HG03135 (cell line): ENCODE results near the gene ACE.

Experiments
- ATAC-seq: cut with Tn5 transposase; IDR thresholded peaks from one replicate; pipeline ENCODE4 v1.9.1; 2021; ENCODE audit warnings: mild to moderate bottlenecking, moderate library complexity; ENCODE audit not compliant: unreplicated experiment

The ACE gene

DNA sequence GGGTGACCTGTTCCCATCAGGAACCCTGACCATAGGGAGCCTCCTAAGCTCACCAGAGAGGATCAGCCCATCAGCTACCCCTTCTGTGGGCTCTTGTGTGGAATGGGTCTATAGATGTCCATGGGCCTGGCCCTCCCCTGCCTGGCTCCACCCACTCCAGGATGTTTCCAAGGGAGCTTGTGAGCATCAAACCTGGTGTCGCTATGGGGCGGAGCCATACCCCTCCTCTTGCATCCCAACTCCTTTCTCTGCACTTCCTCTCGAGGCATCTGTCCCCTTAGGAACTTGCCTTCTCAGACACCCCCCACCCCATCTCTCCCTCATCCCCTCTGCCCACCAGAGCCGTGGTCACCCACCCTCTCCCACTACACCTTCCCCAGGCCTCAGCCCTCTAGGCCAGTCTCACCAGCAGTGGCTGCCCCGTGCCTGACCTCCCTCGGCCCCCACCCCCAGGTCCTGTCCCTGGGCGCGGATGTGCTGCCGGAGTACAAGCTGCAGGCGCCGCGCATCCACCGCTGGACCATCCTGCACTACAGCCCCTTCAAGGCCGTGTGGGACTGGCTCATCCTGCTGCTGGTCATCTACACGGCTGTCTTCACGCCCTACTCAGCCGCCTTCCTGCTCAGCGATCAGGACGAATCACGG, 56.7 kb downstream of the ACE start:
- no peak for ATAC-seq

DNA sequence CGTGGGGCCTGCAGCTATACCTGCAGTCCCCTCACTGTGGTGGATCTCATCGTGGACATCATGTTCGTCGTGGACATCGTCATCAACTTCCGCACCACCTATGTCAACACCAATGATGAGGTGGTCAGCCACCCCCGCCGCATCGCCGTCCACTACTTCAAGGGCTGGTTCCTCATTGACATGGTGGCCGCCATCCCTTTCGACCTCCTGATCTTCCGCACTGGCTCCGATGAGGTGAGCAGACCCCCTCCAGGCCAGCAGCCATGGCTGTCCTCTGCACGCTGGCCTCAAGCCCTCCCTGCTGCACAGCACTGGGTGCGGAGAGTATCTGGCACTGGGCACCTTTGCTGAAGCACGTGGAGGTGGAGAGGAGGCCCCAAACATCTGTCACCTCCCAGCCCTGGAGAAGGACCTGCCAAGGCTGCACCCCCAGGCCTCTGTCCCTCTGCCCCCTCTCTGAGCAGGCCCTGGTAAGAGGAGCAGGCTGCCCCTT, 57.3 kb downstream of the ACE start:
- ATAC-seq = no peak

DNA sequence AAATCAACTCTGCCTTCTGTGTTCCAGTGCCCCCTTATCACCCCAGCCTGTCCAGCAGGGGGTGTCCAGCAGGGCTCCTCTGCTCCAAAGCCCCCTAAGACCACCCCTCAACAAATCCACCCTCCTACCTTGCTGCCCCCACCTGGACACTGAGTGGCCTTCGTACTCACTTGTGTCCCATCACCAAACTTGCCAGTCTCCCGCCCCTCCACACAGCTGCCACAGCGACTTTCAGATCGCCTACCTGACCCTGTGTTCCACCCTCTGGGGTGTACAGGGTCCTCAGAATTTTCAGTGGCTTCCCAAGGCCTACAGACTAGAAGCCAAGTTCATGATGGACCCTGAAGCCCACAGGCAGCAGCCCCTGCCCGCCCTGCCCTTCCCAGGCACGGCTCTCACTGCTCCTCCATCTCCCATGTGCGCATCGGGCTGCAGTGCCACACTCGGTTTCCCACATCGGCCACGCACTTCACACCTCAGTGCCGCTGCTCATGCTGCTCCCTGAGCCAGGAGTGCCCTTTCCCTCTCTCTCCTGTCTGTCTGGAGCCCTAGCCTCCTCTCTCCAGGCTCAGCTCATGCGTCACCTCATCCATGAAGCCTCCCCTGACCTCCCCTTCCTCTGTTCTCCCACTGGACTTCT, 58.1 kb downstream of the ACE start:
- no peak for ATAC-seq

DNA sequence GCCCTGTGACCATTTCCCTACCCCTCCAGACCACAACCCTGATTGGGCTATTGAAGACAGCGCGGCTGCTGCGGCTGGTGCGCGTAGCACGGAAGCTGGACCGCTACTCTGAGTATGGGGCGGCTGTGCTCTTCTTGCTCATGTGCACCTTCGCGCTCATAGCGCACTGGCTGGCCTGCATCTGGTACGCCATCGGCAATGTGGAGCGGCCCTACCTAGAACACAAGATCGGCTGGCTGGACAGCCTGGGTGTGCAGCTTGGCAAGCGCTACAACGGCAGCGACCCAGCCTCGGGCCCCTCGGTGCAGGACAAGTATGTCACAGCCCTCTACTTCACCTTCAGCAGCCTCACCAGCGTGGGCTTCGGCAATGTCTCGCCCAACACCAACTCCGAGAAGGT, 58.8 kb downstream of the ACE start:
- ATAC-seq = no peak

DNA sequence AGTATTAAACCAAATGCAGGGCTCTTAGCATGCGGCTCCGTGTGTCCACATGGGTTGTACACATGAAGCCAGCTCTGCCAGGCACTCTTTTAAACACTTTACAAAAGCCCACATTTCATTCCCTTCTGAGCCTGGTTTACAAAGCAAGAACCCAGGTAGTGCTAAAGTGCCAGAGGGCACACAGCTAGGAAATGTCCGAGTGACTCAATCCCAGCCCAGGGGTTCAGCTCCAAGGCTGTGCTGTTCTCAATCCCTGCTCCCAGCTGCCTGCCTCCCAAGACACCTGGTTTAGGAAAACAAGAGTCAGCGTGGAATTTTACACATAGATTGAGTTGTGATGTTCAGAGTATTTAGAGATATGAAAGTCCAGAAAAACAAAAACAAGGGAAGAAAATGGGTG, 60.1 kb downstream of the ACE start:
- ATAC-seq = no peak

DNA sequence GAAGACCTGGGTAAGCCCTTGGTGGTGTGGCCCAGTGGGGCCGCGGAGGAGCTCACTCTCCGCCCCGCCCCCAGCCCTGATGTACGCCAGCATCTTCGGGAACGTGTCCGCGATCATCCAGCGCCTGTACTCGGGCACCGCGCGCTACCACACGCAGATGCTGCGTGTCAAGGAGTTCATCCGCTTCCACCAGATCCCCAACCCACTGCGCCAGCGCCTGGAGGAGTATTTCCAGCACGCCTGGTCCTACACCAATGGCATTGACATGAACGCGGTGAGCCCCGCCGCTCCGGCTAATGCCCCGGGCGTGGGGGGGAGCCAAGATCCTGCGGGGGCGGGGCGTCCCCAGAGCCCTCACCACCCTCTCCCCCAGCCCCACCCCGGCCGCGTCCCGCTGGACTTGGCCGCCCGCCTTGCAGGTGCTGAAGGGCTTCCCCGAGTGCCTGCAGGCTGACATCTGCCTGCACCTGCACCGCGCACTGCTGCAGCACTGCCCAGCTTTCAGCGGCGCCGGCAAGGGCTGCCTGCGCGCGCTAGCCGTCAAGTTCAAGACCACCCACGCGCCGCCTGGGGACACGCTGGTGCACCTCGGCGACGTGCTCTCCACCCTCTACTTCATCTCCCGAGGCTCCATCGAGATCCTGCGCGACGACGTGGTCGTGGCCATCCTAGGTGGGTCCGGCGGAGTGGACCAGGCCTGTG, 61.3 kb downstream of the ACE start:
- no peak for ATAC-seq

DNA sequence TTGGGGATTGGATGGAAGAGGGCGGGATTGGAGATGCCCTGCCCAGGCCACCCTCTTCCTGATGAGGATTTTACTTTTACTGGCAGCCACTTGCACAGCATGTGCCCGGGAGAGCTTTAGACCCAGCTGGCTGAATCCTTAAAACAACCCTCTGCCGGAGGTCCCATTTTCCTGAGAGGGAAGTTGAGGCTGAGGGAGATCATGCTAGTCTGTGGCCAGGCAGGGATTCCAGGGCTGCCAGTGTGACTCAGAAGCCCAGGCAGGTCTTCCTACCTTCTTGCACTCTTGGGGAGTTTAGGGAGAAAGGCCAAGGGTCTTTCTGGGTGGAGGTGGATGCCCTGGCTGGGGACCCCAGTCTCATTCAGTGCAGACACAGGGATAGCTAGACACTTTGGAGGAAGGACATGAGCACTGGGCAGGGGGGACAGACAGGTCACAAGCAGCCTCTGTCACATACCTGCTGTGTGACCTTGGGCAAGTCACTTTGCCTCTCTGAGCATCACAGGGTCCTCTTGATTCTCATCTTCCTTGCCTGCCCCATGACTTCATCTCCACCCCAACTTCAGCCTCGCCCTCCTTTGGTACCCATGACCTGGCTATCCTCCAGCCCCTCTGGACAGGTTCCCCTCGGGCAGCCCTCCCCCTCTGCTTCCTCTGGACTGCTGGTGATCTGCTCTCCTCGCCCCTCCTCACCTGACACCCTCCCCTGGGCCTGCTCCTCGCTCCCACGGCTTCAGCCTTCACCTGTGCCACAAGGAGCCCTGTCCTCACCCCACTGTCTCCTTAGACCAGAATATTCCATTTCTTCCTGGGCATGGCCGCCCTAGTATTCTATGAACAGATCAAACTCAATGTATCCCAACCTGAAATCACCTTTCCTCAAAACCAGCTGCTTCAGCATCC, 62.1 kb downstream of the ACE start:
- ATAC-seq = no peak

DNA sequence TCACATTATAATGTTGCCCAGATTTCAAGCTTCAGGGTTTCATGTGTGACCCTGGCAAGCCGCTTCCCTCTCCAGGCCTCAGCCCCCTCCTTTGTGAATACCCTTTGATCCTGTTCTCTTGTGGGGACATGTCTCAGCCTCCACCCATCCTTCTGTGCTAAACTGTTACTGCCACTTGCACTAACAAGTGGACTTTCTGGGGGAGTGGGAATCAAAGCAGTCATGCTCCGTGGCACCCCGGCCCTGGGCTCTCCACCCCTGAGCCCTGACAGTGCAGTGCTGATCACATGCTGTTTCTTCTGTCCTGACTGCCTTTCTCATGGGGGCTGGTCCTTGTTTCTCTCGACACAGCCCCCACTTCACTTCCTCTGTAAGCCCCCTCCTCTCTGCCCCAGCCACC, 63.7 kb downstream of the ACE start:
- no peak for ATAC-seq

DNA sequence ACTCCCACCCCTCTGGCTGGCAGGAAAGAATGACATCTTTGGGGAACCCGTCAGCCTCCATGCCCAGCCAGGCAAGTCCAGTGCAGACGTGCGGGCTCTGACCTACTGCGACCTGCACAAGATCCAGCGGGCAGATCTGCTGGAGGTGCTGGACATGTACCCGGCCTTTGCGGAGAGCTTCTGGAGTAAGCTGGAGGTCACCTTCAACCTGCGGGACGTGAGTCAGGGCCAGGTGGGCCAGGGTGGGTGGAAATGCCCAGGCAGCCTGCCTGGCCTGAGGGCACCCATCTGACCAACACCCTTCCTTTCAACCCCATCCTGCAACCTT, 65.3 kb downstream of the ACE start:
- no peak for ATAC-seq

DNA sequence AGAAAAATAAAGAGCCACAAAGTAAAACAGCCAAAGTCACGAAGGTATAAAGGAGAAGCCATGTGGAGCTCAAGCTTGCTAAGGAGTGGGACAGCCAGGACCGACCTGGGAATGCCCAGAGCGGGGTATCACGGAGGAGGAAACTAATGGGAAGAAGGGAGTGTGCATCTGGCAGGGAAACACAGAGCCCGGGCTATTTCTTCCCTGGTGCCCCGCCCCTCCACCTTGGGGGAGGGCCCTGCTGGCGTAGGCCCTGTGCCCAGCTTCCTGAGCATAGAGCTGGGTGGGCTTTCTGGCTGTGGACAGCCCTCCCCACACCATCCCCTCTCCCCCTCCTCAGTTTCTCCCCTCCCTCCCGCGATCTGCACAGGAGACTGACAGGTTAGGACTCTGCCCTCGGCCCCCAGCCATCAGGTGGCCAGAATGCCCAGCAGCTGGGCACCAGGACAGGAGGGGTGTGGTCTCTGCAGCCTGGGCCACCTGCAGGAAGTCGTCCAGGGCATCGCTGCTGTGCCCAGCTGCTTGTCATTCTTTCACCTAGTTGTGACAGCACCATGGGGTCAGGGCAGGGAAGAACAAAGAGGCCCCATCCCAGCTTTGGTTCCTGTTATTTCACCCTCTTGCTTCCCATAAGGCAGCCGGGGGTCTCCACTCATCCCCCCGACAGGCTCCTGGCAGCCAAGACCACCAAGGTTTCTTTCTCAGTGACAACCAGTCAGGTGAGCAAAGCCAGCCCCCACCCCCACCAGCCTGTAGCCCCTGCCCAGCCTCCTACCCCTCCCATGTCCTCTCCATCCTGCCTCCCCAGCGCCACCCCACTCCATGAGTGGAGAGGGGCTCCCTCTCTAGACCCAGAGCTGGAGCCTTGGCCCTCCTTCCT, 66.3 kb downstream of the ACE start:
- ATAC-seq = no peak

DNA sequence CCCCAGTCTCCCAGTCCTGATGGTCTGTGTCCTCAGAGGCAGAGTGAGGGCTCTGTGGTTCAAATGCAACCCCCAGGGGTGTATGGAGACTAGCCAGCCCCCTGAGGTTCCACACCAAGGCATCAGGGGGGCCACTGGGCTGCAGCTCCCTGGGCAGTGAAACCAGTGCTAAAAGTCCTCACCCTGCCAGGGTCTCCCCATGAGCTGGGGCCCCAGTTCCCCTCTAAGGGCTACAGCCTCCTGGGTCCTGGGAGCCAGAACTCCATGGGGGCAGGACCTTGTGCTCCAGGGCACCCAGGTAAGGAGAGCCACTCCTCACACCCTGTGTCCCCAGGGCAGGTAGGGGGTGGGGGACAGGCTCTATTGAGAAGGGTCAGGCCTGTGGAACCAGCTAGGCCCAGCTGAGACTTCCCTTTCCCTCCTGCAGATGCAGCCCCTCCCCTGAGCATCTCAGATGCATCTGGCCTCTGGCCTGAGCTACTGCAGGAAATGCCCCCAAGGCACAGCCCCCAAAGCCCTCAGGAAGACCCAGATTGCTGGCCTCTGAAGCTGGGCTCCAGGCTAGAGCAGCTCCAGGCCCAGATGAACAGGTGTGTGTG, 67.1 kb downstream of the ACE start:
- ATAC-seq = no peak

DNA sequence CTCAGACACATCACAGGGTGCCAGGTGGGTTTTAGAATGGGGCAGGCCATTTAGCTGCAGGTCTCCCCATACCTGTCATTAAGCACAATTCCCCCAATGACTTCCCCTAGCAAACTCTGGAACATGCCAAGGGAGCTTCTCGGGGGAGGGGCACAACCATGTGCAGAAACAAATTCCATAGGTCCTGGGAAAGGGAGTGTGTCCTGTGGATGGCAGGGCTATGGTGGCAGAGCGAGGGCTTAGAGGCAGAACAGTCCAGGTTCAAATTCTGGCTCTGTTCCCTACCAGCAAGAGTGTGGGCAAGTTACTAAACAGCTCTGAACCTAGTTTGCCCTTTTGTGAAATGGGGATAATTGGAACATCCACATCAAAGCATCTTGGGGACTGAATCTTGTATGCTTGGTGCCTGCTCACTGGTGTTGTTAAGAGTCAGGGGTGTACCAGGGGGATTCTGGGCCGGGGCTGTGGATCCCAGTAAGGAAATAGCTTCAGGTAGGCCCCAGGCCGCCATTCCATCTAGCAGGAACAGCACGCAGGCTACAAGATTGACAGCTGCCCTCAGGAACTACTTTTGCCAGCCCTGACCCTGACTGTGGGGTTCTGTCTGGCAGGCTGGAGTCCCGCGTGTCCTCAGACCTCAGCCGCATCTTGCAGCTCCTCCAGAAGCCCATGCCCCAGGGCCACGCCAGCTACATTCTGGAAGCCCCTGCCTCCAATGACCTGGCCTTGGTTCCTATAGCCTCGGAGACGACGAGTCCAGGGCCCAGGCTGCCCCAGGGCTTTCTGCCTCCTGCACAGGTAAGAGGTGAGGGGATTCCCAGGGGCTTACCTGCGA, 67.8 kb downstream of the ACE start:
- ATAC-seq = no peak

DNA sequence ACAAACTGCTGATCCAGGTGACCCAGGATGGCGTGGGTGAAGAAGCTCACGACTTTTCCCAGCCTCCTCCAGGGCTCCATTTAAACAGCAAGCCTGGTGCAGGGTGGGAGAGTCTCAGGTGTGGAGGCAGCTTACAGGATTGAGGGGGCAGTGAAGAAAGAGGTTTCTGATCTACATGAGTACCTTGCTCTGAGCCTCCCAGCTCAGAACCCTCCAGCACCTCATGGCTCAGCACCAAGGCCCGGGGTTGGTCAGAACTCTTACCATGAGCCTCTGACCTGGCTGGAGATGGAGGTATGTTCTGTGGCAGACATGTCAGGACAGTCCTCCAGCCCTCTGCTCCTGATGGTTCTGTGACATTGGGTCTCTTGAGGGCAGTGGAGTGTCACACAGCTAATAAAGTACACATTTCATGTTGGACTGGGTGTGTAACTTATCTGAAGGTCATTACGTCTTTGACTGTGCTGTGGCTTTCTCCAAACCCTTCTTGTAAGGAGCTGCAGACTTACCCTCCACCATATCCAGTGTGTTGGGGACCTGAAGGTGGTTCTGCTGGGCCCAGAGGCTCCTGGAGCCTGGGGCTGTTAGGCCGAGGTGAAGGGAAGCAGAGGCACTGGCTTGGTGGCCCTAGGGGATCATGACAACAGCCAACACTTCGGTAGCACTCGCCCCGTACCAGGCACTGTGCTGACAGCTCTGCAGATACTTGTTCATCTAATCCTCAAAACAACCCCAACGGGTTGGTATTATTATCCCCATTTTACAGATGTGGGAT, 69.6 kb downstream of the ACE start:
- ATAC-seq = no peak

DNA sequence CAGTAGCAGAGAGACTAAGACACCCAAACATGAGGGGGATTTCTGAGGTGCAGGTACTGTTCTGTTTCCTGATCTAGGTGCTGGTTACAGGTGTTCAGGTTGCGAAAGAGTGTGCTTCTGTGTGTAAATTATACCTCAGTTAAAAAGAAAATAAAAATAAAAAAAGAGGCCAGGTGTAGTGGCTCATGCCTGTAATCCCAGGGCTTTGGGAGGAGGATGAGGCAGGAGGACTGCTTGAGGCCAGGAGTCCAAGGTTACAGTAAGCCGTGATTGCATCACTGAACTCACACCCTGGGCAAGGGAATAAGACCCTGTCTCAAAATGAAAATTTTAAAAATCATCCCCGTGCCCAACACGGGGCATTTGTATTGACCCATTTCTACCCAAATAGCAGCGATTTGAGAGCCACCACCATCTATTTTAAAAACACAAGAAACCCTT, 70.2 kb downstream of the ACE start:
- ATAC-seq = no peak
